Endothelial cell of umbilical vein (primary cell): Measurements from ENCODE around the gene ERMAP. TPM values are rescaled to one million over a fixed set of nuclear protein-coding genes. Genes with fewer than 3 reads are reported as not detected.

Experiments
- BruUV-seq: library from RNA; stranded (reverse); fragments of 400-500 nt; replicated peaks from 2 replicates; lab custom pipeline; 2021; lab: Mats Ljungman, UMichigan
- CTCF ChIA-PET: fragments of 300-600, 350-600 bp; sonication (Branson Sonifier 250); formaldehyde crosslinking; loops from one replicate; lab custom pipeline; 2021; ENCODE audit warnings: antibody characterized with exemption, inconsistent platforms; lab: Charles Lee
- POLR2A ChIA-PET: fragments of 300-600, 350-600 bp; sonication (Branson Sonifier 250); formaldehyde crosslinking; loops from one replicate; lab custom pipeline; 2021; ENCODE audit warnings: antibody characterized with exemption, inconsistent platforms; lab: Charles Lee
- DNase-seq: peaks from one replicate; pipeline ENCODE4 v3.0.0-alpha.2; 2011; ENCODE audit warnings: low read depth, low spot score
- FAIRE-seq: peaks from 2 replicates; lab custom pipeline; 2011; peaks lifted over from hg19 to GRCh38; lab: Jason Lieb, UNC
- H2AFZ ChIP-seq: 2 replicates; pipeline ENCODE4 v1.6.0; 2012; ENCODE audit warnings: low read depth, low read length, control low read depth, inconsistent platforms
- H3K27ac ChIP-seq: 2 replicates; pipeline ENCODE4 v1.5.1; 2011; ENCODE audit warnings: low read depth, mild to moderate bottlenecking, control low read depth, low read length, moderate library complexity; ENCODE audit not compliant: insufficient read depth
- H3K27me3 ChIP-seq, 2 experiments: 2 replicates each; pipeline versions ENCODE4 v1.6.0 to v1.6.1; 2011; ENCODE audit warnings: low read length in 2 of 2, mixed read lengths in 1 of 2; ENCODE audit not compliant: control insufficient read depth in 2 of 2, insufficient read depth in 2 of 2
- H3K36me3 ChIP-seq, 2 experiments: 2 replicates in 1 of 2; 3 replicates in 1 of 2; pipeline ENCODE4 v1.5.1; 2011; ENCODE audit warnings: low read length in 2 of 2, mild to moderate bottlenecking in 1 of 2, moderate library complexity in 1 of 2; ENCODE audit not compliant: control insufficient read depth in 2 of 2, insufficient read depth in 2 of 2; ENCODE audit errors: extremely low read depth in 1 of 2
- H3K4me1 ChIP-seq: 3 replicates; pipeline ENCODE4 v1.5.1; 2011; ENCODE audit warnings: mild to moderate bottlenecking, low read length; ENCODE audit not compliant: control insufficient read depth, insufficient read depth; ENCODE audit errors: extremely low read depth
- H3K4me2 ChIP-seq: 2 replicates; pipeline ENCODE4 v1.6.1; 2011; ENCODE audit warnings: low read length, control low read depth, mixed read lengths; ENCODE audit not compliant: insufficient read depth
- H3K4me3 ChIP-seq, 3 experiments: fragments of 200-600 bp in 1 of 3; sonication (generic), shearing (Covaris generic) in 1 of 3; replicated peaks in 1 of 3; 2 replicates each; pipeline ENCODE4 v1.5.1; 2011 to 2016; ENCODE audit warnings: control low read depth in 3 of 3, low read length in 3 of 3, mild to moderate bottlenecking in 2 of 3, inconsistent platforms in 1 of 3, low read depth in 1 of 3, moderate library complexity in 1 of 3; ENCODE audit not compliant: insufficient read depth in 1 of 3
- H3K79me2 ChIP-seq: 2 replicates; pipeline ENCODE4 v1.6.0; 2012; ENCODE audit warnings: low read length, inconsistent platforms; ENCODE audit not compliant: control insufficient read depth, insufficient read depth
- H3K9ac ChIP-seq: replicated peaks from 2 replicates; pipeline ENCODE3; 2011; ENCODE audit warnings: low read length, control low read depth; ENCODE audit not compliant: insufficient read depth; ENCODE audit errors: extremely low read depth
- H3K9me1 ChIP-seq: replicated peaks from 3 replicates; pipeline ENCODE4 v1.6.0; 2011; ENCODE audit warnings: mild to moderate bottlenecking, low read length; ENCODE audit not compliant: control insufficient read depth, insufficient read depth; ENCODE audit errors: extremely low read depth
- H3K9me3 ChIP-seq: replicated peaks from 2 replicates; pipeline ENCODE4 v1.5.1; 2012; ENCODE audit warnings: low read length, inconsistent platforms; ENCODE audit not compliant: control insufficient read depth, insufficient read depth
- H4K20me1 ChIP-seq: replicated peaks from 2 replicates; pipeline ENCODE3; 2011; ENCODE audit warnings: mild to moderate bottlenecking, low read length; ENCODE audit not compliant: control insufficient read depth, insufficient read depth; ENCODE audit errors: extremely low read depth
- POLR2A ChIP-seq: IDR thresholded peaks from 2 replicates; pipeline ENCODE4 v1.6.1; 2012; ENCODE audit warnings: low read depth, mild to moderate bottlenecking, control low read depth, low read length
- POLR2AphosphoS5 ChIP-seq: IDR thresholded peaks from 2 replicates; pipeline ENCODE4 v1.6.1; 2012; ENCODE audit warnings: low read depth, mild to moderate bottlenecking, control low read depth, low read length, moderate library complexity; ENCODE audit not compliant: insufficient read depth
- dilution Hi-C: fragments of 300-500 bp; cut with MboI; formaldehyde crosslinking; loops from one replicate; pipeline ENCODE4 v1.15.0; 2019; ENCODE audit warnings: low sequenced_read_pairs; ENCODE audit not compliant: extremely low pct_ligation_motif_present
- intact Hi-C: fragments of 100-400 bp; cut with micrococcal nuclease; formaldehyde crosslinking; loops from one replicate; pipeline ENCODE4 v1.10.0; 2022
- polyA plus RNA-seq, 4 experiments: library from polyadenylated mRNA; depleted of rRNA in 3 of 4; stranded (reverse) in 3 of 4; unstranded in 1 of 4; fragments of >200 nt; gene quantifications; 2 replicates each; pipeline versions ENCODE4 v1.2.1 to v1.2.3, GENCODE V29; 2011 to 2012; ENCODE audit warnings: missing spikeins in 1 of 4
- total RNA-seq: library from RNA; stranded (reverse); gene quantifications from 2 replicates; pipeline ENCODE4 v1.2.3, GENCODE V29; 2021
- TF ChIP-seq, protein P1 (sequence below): IDR thresholded peaks from 2 replicates; pipeline ENCODE4 v1.6.1; 2011; ENCODE audit not compliant: insufficient read depth, insufficient read length

The ERMAP gene
- total and polyA plus RNA-seq, 2 donors (not counting 3 experiments of a cell fraction or from before 2014, with no cell fraction given) = 7.8 to 8.6 TPM

- peak; percentile 15 for FAIRE-seq
- H3K79me2 ChIP-seq = peaks cover 5% of the 10 kb centered on the region
- H4K20me1 ChIP-seq = no peaks in the 10 kb centered on the region
- no peak overlapping the region for H3K9ac ChIP-seq
- no peak overlapping the region for H2AFZ ChIP-seq
- no peaks in the 10 kb centered on the region for H3K9me3 ChIP-seq
- POLR2A ChIA-PET = no interaction called here
- no peaks in the 10 kb centered on the region for H3K9me1 ChIP-seq
- dilution Hi-C loops (no loop called here), intact Hi-C loops (no loop called here)
- TF ChIP-seq POLR2A (no peak), POLR2AphosphoS5 (no peak)
- TF ChIP-seq, protein P1, sequence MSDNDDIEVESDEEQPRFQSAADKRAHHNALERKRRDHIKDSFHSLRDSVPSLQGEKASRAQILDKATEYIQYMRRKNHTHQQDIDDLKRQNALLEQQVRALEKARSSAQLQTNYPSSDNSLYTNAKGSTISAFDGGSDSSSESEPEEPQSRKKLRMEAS = no peak
- no peak overlapping the region for H3K4me2 ChIP-seq
- no peak overlapping the region for H3K4me3 ChIP-seq
- H3K27me3 ChIP-seq = no peaks in the 10 kb centered on the region
- no peak for DNase-seq
- CTCF ChIA-PET = interaction anchor here (1.4 kb wide), 1 partner anchor 229 kb away, joined by 4 read pairs; no protein-coding TSS in a partner anchor
- no peak overlapping the region for H3K27ac ChIP-seq
- peaks cover 12% of the 10 kb centered on the region for H3K4me1 ChIP-seq
- BruUV-seq = no TSS peak
- peaks cover 0 to 1% of the 10 kb centered on the region in 2 experiments for H3K36me3 ChIP-seq
Observed at GRCh38 chr1:42844592-42845140, 27.7 kb downstream of the ERMAP start.

GRCh38 chr1:42845193-42845592 lies 28.3 kb downstream of the ERMAP start:
- Histone ChIP-seq H3K27ac (no peak overlapping the region), H3K9me3 (no peaks in the 10 kb centered on the region), H3K4me1 (peaks cover 12% of the 10 kb centered on the region), H3K79me2 (peaks cover 5% of the 10 kb centered on the region), H3K9ac (no peak overlapping the region), H2AFZ (no peak overlapping the region), H3K9me1 (no peaks in the 10 kb centered on the region), H3K4me2 (no peak overlapping the region), H3K36me3 (peaks cover 0 to 5% of the 10 kb centered on the region in 2 experiments), H3K4me3 (no peak overlapping the region), H3K27me3 (no peaks in the 10 kb centered on the region), H4K20me1 (no peaks in the 10 kb centered on the region)
- no TSS peak for BruUV-seq
- intact Hi-C loops = no loop called here
- TF ChIP-seq POLR2A = no peak
- no peak for FAIRE-seq
- CTCF ChIA-PET = interaction anchor here (2.2 kb wide), 1 partner anchor 228 kb away, joined by 21 read pairs; no protein-coding TSS in a partner anchor
- POLR2A ChIA-PET = no interaction called here
- dilution Hi-C loops = no loop called here
- no peak for DNase-seq
